Activated naive CD8-positive, alpha-beta T cell treated with anti-CD3 and anti-CD28 coated beads for 36 hours (primary cell): Measurements from ENCODE around the gene ACOT6. TPM values are rescaled to one million over a fixed set of nuclear protein-coding genes. Genes with fewer than 3 reads are reported as not detected.
"Not testable (repeated sequence)": the region's sequence is repeated elsewhere in the genome, so short reads cannot be mapped to it uniquely, and the experiment has no call there.

ENCODE experiments used
- DNase-seq: peaks from one replicate; pipeline ENCODE4 v3.0.0; 2021
- H3K27ac Mint-ChIP-seq: one replicate; pipeline ENCODE4 v1.8.0; 2022; ENCODE audit warnings: mild to moderate bottlenecking, moderate library complexity, mixed read lengths
- H3K27me3 Mint-ChIP-seq: one replicate; pipeline ENCODE4 v1.8.0; 2022; ENCODE audit warnings: mild to moderate bottlenecking, mixed read lengths
- H3K36me3 Mint-ChIP-seq: one replicate; pipeline ENCODE4 v1.8.0; 2021; ENCODE audit warnings: mild to moderate bottlenecking, mixed read lengths
- H3K4me1 Mint-ChIP-seq: one replicate; pipeline ENCODE4 v1.8.0; 2021; ENCODE audit warnings: mixed read lengths
- H3K4me3 Mint-ChIP-seq: one replicate; pipeline ENCODE4 v1.8.0; 2022; ENCODE audit warnings: mild to moderate bottlenecking, moderate library complexity, mixed read lengths
- H3K9me3 Mint-ChIP-seq: one replicate; pipeline ENCODE4 v1.8.0; 2022; ENCODE audit warnings: mixed read lengths
- total RNA-seq, 2 experiments: library from RNA; stranded (reverse); gene quantifications; one replicate each; pipeline ENCODE4 v1.2.3, GENCODE V29; 2021

The ACOT6 gene
- total RNA-seq, 2 experiments from 2014 or later: not detected

- not testable (repeated sequence) for DNase-seq, H3K27ac Mint-ChIP-seq, H3K9me3 Mint-ChIP-seq, H3K4me3 Mint-ChIP-seq, H3K27me3 Mint-ChIP-seq, H3K4me1 Mint-ChIP-seq, H3K36me3 Mint-ChIP-seq
Measured at GRCh38 chr14:73659202-73659601, 46.9 kb downstream of the ACOT6 start.

GRCh38 chr14:73660511-73660910 is 48.2 kb downstream of the ACOT6 start:
- Mint-ChIP-seq H3K9me3 (no peaks in the 10 kb centered on the region), H3K27ac (no peak overlapping the region), H3K4me1 (no peaks in the 10 kb centered on the region), H3K36me3 (no peaks in the 10 kb centered on the region), H3K27me3 (no peaks in the 10 kb centered on the region), H3K4me3 (no peak overlapping the region)
- DNase-seq: no peak

- H3K4me1 Mint-ChIP-seq: no peaks in the 10 kb centered on the region
- no peaks in the 10 kb centered on the region for H3K27me3 Mint-ChIP-seq
- DNase-seq: no peak
- H3K9me3 Mint-ChIP-seq: no peaks in the 10 kb centered on the region
- peaks cover 2% of the 10 kb centered on the region for H3K36me3 Mint-ChIP-seq
- H3K27ac Mint-ChIP-seq: no peak overlapping the region
- no peak overlapping the region for H3K4me3 Mint-ChIP-seq
Measured at GRCh38 chr14:73661872-73662271, 49.6 kb downstream of the ACOT6 start.

- Mint-ChIP-seq H3K36me3 (peaks cover 2% of the 10 kb centered on the region), H3K27ac (no peak overlapping the region), H3K4me3 (no peak overlapping the region), H3K9me3 (no peaks in the 10 kb centered on the region), H3K4me1 (no peaks in the 10 kb centered on the region), H3K27me3 (no peaks in the 10 kb centered on the region)
- DNase-seq: no peak
Measured at GRCh38 chr14:73662487-73662943, 50.2 kb downstream of the ACOT6 start.

GRCh38 chr14:73663548-73664212 is 51.4 kb downstream of the ACOT6 start:
- no peak overlapping the region for H3K27ac Mint-ChIP-seq
- DNase-seq: no peak
- H3K27me3 Mint-ChIP-seq: no peaks in the 10 kb centered on the region
- peaks cover 2% of the 10 kb centered on the region for H3K36me3 Mint-ChIP-seq
- H3K9me3 Mint-ChIP-seq: no peaks in the 10 kb centered on the region
- H3K4me3 Mint-ChIP-seq: no peak overlapping the region
- no peaks in the 10 kb centered on the region for H3K4me1 Mint-ChIP-seq

- no peaks in the 10 kb centered on the region for H3K27me3 Mint-ChIP-seq
Measured at GRCh38 chr14:73665130-73665529, 52.8 kb downstream of the ACOT6 start.

GRCh38 chr14:73666583-73666982 is 54.3 kb downstream of the ACOT6 start:
- H3K9me3 Mint-ChIP-seq: no peaks in the 10 kb centered on the region
- H3K4me3 Mint-ChIP-seq: no peak overlapping the region
- H3K4me1 Mint-ChIP-seq: no peaks in the 10 kb centered on the region
- no peak for DNase-seq
- no peaks in the 10 kb centered on the region for H3K27me3 Mint-ChIP-seq
- no peak overlapping the region for H3K27ac Mint-ChIP-seq
- H3K36me3 Mint-ChIP-seq: peaks cover 2% of the 10 kb centered on the region

More at GRCh38 chr14:73665130-73665529, 52.8 kb downstream of the ACOT6 start:
- Mint-ChIP-seq H3K9me3 (no peaks in the 10 kb centered on the region), H3K27ac (no peak overlapping the region), H3K36me3 (peaks cover 2% of the 10 kb centered on the region), H3K4me3 (no peak overlapping the region), H3K4me1 (no peaks in the 10 kb centered on the region)
- DNase-seq: no peak

GRCh38 chr14:73667854-73668253 is 55.5 kb downstream of the ACOT6 start:
- H3K27me3 Mint-ChIP-seq: no peaks in the 10 kb centered on the region
- H3K36me3 Mint-ChIP-seq: peaks cover 2% of the 10 kb centered on the region
- H3K9me3 Mint-ChIP-seq: no peaks in the 10 kb centered on the region
- no peak overlapping the region for H3K27ac Mint-ChIP-seq
- no peaks in the 10 kb centered on the region for H3K4me1 Mint-ChIP-seq
- no peak for DNase-seq
- no peak overlapping the region for H3K4me3 Mint-ChIP-seq

Other genes with a start within 250 kb of the ACOT6 start
- gene NUMB, start 154.0 kb upstream of the ACOT6 start, total RNA-seq: 10 to 100 TPM; 27.3 to 32.4 TPM
- 10 to 100 TPM; 20.9 to 22.2 TPM for gene RIOX1, start 121.6 kb upstream of the ACOT6 start, total RNA-seq
- 1 to 10 TPM; 1.4 to 1.5 TPM for gene ACOT1, start 75.4 kb upstream of the ACOT6 start, total RNA-seq
- not detected for gene HEATR4, start 53.6 kb upstream of the ACOT6 start, total RNA-seq
- 10 to 100 TPM; 13.2 to 13.8 TPM for gene ACOT2, start 43.3 kb upstream of the ACOT6 start, total RNA-seq
- 1 to 10 TPM; 2.0 to 2.4 TPM for gene ACOT4, start 20.6 kb upstream of the ACOT6 start, total RNA-seq
- 10 to 100 TPM in 1 of 2 experiments, 1 to 10 TPM in 1; 7.7 to 11.9 TPM for gene DNAL1, start 32.5 kb downstream of the ACOT6 start, total RNA-seq
- 10 to 100 TPM; 26.6 to 28.3 TPM for gene PNMA1, start 101.9 kb downstream of the ACOT6 start, total RNA-seq
- gene PTGR2, start 239.3 kb downstream of the ACOT6 start, total RNA-seq: 1 to 10 TPM; 6.5 to 6.7 TPM